HL-60/S4 (cell line): ENCODE data around the gene SELENOO.

ENCODE experiments used
- in situ Hi-C: fragments of 300-500 bp; cut with MboI; formaldehyde crosslinking; loops from 2 replicates; pipeline ENCODE4 v1.14.3; 2022; ENCODE audit warnings: low sequenced_read_pairs

The SELENOO gene

GRCh38 chr22:50215297-50216054, 14.7 kb downstream of the SELENOO start:
- in situ Hi-C loops = loop anchor here (25.0 kb wide), 2 partner anchors 278 to 453 kb away; no protein-coding TSS in a partner anchor

GRCh38 chr22:50216055-50216683, 15.4 kb downstream of the SELENOO start:
- in situ Hi-C loops = loop anchor here (25.0 kb wide), 2 partner anchors 279 to 454 kb away; no protein-coding TSS in a partner anchor

- in situ Hi-C loops = loop anchor here (25.0 kb wide), 2 partner anchors 280 to 455 kb away; no protein-coding TSS in a partner anchor
Measured at GRCh38 chr22:50216684-50217520, 16.1 kb downstream of the SELENOO start.

- in situ Hi-C loops = loop anchor here (25.0 kb wide), 2 partner anchors 280 to 455 kb away; no protein-coding TSS in a partner anchor
Measured at GRCh38 chr22:50217543-50218152, 16.8 kb downstream of the SELENOO start.

GRCh38 chr22:50218153-50218995, 17.6 kb downstream of the SELENOO start:
- in situ Hi-C loops = loop anchor here (25.0 kb wide), 2 partner anchors 281 to 456 kb away; no protein-coding TSS in a partner anchor

- in situ Hi-C loops = loop anchor here (25.0 kb wide), 2 partner anchors 282 to 457 kb away; no protein-coding TSS in a partner anchor
Measured at GRCh38 chr22:50218996-50219727, 18.4 kb downstream of the SELENOO start.

- in situ Hi-C loops = loop anchor here (25.0 kb wide), 2 partner anchors 283 to 458 kb away; no protein-coding TSS in a partner anchor
Measured at GRCh38 chr22:50219800-50220602, 19.2 kb downstream of the SELENOO start.

GRCh38 chr22:50220603-50221409, 20.0 kb downstream of the SELENOO start:
- in situ Hi-C loops = loop anchor here (25.0 kb wide), 2 partner anchors 284 to 459 kb away; no protein-coding TSS in a partner anchor

- in situ Hi-C loops = loop anchor here (25.0 kb wide), 2 partner anchors 284 to 459 kb away; no protein-coding TSS in a partner anchor
Measured at GRCh38 chr22:50221410-50222300, 20.8 kb downstream of the SELENOO start.

GRCh38 chr22:50222508-50222907, 21.7 kb downstream of the SELENOO start:
- in situ Hi-C loops = loop anchor here (25.0 kb wide), 2 partner anchors 285 to 460 kb away; no protein-coding TSS in a partner anchor

- in situ Hi-C loops = loop anchor here (25.0 kb wide), 2 partner anchors 287 to 462 kb away; no protein-coding TSS in a partner anchor
Measured at GRCh38 chr22:50224071-50224470, 23.3 kb downstream of the SELENOO start.

- in situ Hi-C loops = no loop called here
Measured at GRCh38 chr22:50225200-50225969, 24.6 kb downstream of the SELENOO start.

- in situ Hi-C loops = no loop called here
Measured at GRCh38 chr22:50226063-50226874, 25.5 kb downstream of the SELENOO start.

GRCh38 chr22:50226875-50227165, 26.0 kb downstream of the SELENOO start:
- in situ Hi-C loops = no loop called here
